Endothelial cell (in vitro differentiated cells): ENCODE results near the gene KRTAP4-5. TPM values are rescaled to one million over a fixed set of nuclear protein-coding genes. Genes with fewer than 3 reads are reported as not detected.
A peak's percentile ranks its signal among the peaks of the same experiment; 100 is the strongest.
"Not testable (repeated sequence)": the region's sequence is repeated elsewhere in the genome, so short reads cannot be mapped to it uniquely, and the experiment has no call there.

ENCODE experiments used
- DNase-seq: peaks from one replicate; pipeline ENCODE4 v3.0.0; 2021; ENCODE audit warnings: low spot score
- H3K27ac Mint-ChIP-seq: one replicate; pipeline ENCODE4 v1.8.0; 2021; ENCODE audit warnings: mixed read lengths, inconsistent platforms; ENCODE audit not compliant: unreplicated experiment
- H3K27me3 Mint-ChIP-seq: one replicate; pipeline ENCODE4 v1.8.0; 2021; ENCODE audit warnings: mild to moderate bottlenecking, moderate library complexity, mixed read lengths, inconsistent platforms; ENCODE audit not compliant: unreplicated experiment
- H3K36me3 Mint-ChIP-seq: one replicate; pipeline ENCODE4 v1.8.0; 2021; ENCODE audit warnings: mild to moderate bottlenecking, low read depth, mixed read lengths, inconsistent platforms; ENCODE audit not compliant: unreplicated experiment
- H3K4me1 Mint-ChIP-seq: one replicate; pipeline ENCODE4 v1.8.0; 2021; ENCODE audit warnings: mild to moderate bottlenecking, mixed read lengths, inconsistent platforms; ENCODE audit not compliant: unreplicated experiment
- H3K4me3 Mint-ChIP-seq: one replicate; pipeline ENCODE4 v1.8.0; 2021; ENCODE audit warnings: mild to moderate bottlenecking, mixed read lengths, inconsistent platforms; ENCODE audit not compliant: unreplicated experiment
- H3K9me3 Mint-ChIP-seq: one replicate; pipeline ENCODE4 v1.8.0; 2021; ENCODE audit warnings: mixed read lengths, inconsistent platforms; ENCODE audit not compliant: unreplicated experiment
- CTCF ChIP-seq: fragments of 200-600 bp; sonication (generic); IDR thresholded peaks from one replicate; pipeline ENCODE4 v1.5.0; 2021; ENCODE audit warnings: antibody characterized with exemption; ENCODE audit not compliant: unreplicated experiment
- total RNA-seq: library from RNA; stranded (reverse); fragmentation: NEBNext Ultra II Directional; extraction: Animal tissue kit (Norgen Biotek cat#: 25700); gene quantifications from one replicate; pipeline ENCODE4 v1.2.1, GENCODE V29; 2021; ENCODE audit not compliant: unreplicated experiment

KRTAP4-5 gene
- total RNA-seq, 1 donor from 2014 or later = not detected

GRCh38 chr17:41121742-41122141, 27.9 kb downstream of the KRTAP4-5 start:
- Mint-ChIP-seq H3K27ac (no peak overlapping the region), H3K4me1 (peaks cover 8% of the 10 kb centered on the region), H3K27me3 (peaks cover 2% of the 10 kb centered on the region), H3K36me3 (peaks cover 4% of the 10 kb centered on the region), H3K4me3 (no peak overlapping the region), H3K9me3 (no peaks in the 10 kb centered on the region)
- DNase-seq = no peak
- no peak for TF ChIP-seq CTCF

- not testable (repeated sequence) for DNase-seq, H3K9me3 Mint-ChIP-seq, H3K27me3 Mint-ChIP-seq, H3K4me3 Mint-ChIP-seq, H3K36me3 Mint-ChIP-seq, H3K4me1 Mint-ChIP-seq
- H3K27ac Mint-ChIP-seq = peak overlapping the region; percentile 54
Observed at GRCh38 chr17:41119696-41120690, 29.6 kb downstream of the KRTAP4-5 start.

GRCh38 chr17:41118721-41119120, 30.9 kb downstream of the KRTAP4-5 start:
- peaks cover 4% of the 10 kb centered on the region for H3K36me3 Mint-ChIP-seq
- H3K4me1 Mint-ChIP-seq = peaks cover 8% of the 10 kb centered on the region
- H3K4me3 Mint-ChIP-seq = no peak overlapping the region
- peaks cover 2% of the 10 kb centered on the region for H3K27me3 Mint-ChIP-seq
- no peaks in the 10 kb centered on the region for H3K9me3 Mint-ChIP-seq
- TF ChIP-seq CTCF = no peak
- no peak overlapping the region for H3K27ac Mint-ChIP-seq
- DNase-seq = no peak

GRCh38 chr17:41117846-41118386, 31.7 kb downstream of the KRTAP4-5 start, which contains the start of gene KRTAP4-11:
TSS of gene KRTAP4-11 (minus strand) at chr17:41118373. CDS start at chr17:41118315, 58 bp downstream.
- not testable (repeated sequence) for H3K36me3 Mint-ChIP-seq, DNase-seq, H3K27ac Mint-ChIP-seq, H3K27me3 Mint-ChIP-seq, H3K4me1 Mint-ChIP-seq, H3K4me3 Mint-ChIP-seq, H3K9me3 Mint-ChIP-seq

- Mint-ChIP-seq H3K36me3 (peaks cover 4% of the 10 kb centered on the region), H3K27ac (no peak overlapping the region), H3K27me3 (peaks cover 2% of the 10 kb centered on the region), H3K4me3 (no peak overlapping the region), H3K9me3 (no peaks in the 10 kb centered on the region), H3K4me1 (peaks cover 8% of the 10 kb centered on the region)
- DNase-seq = no peak
- no peak for TF ChIP-seq CTCF
Observed at GRCh38 chr17:41116297-41116696, 33.3 kb downstream of the KRTAP4-5 start.
